Trophoblast cell (in vitro differentiated cells and primary cell): Measurements from ENCODE around the gene ALG3.

ENCODE experiments used
- DNase-seq, 2 donors: peaks; one replicate each; pipeline ENCODE4 v3.0.0-alpha.2; 2016
- H2AFZ ChIP-seq: 2 replicates; pipeline ENCODE4 v1.6.1; 2013; ENCODE audit warnings: low read length, moderate library complexity, mild to moderate bottlenecking; ENCODE audit not compliant: insufficient read depth, poor library complexity
- H2AK5ac ChIP-seq: 2 replicates; pipeline ENCODE4 v1.6.1; 2013; ENCODE audit warnings: mild to moderate bottlenecking, low read length
- H2BK120ac ChIP-seq: 2 replicates; pipeline ENCODE4 v1.6.1; 2013; ENCODE audit warnings: low read length, mild to moderate bottlenecking, moderate library complexity; ENCODE audit not compliant: insufficient read depth, poor library complexity
- H2BK12ac ChIP-seq: 2 replicates; pipeline ENCODE4 v1.6.1; 2013; ENCODE audit warnings: mild to moderate bottlenecking, low read length, moderate library complexity
- H2BK5ac ChIP-seq: 2 replicates; pipeline ENCODE4 v1.6.1; 2013; ENCODE audit warnings: low read length, low read depth, moderate library complexity, mild to moderate bottlenecking; ENCODE audit not compliant: poor library complexity
- H3K14ac ChIP-seq: 2 replicates; pipeline ENCODE4 v1.6.1; 2013; ENCODE audit warnings: mild to moderate bottlenecking, low read length
- H3K18ac ChIP-seq: 2 replicates; pipeline ENCODE4 v1.6.1; 2013; ENCODE audit warnings: mild to moderate bottlenecking, low read length
- H3K23ac ChIP-seq: 2 replicates; pipeline ENCODE4 v1.6.1; 2013; ENCODE audit warnings: low read length
- H3K27ac ChIP-seq: 2 replicates; pipeline ENCODE4 v1.5.1; 2013; ENCODE audit warnings: low read depth, mild to moderate bottlenecking, inconsistent platforms, low read length, moderate library complexity
- H3K27me3 ChIP-seq: 2 replicates; pipeline ENCODE4 v1.6.1; 2013; ENCODE audit warnings: inconsistent platforms, mild to moderate bottlenecking, low read length, moderate library complexity; ENCODE audit not compliant: insufficient read depth
- H3K36me3 ChIP-seq, 2 experiments: 1 replicate in 1 of 2; 2 replicates in 1 of 2; pipeline ENCODE4 v1.6.1; 2013; ENCODE audit warnings: low read length in 2 of 2, mild to moderate bottlenecking in 2 of 2, moderate library complexity in 1 of 2; ENCODE audit not compliant: insufficient read depth in 2 of 2, control insufficient read depth in 1 of 2
- H3K4ac ChIP-seq: 2 replicates; pipeline ENCODE4 v1.6.1; 2013; ENCODE audit warnings: low read depth, mild to moderate bottlenecking, low read length, moderate library complexity
- H3K4me1 ChIP-seq, 2 experiments: 1 replicate in 1 of 2; 2 replicates in 1 of 2; pipeline ENCODE4 v1.6.1; 2013; ENCODE audit warnings: low read length in 2 of 2, mild to moderate bottlenecking in 2 of 2, moderate library complexity in 1 of 2; ENCODE audit not compliant: insufficient read depth in 2 of 2, control insufficient read depth in 1 of 2
- H3K4me2 ChIP-seq: 2 replicates; pipeline ENCODE4 v1.6.1; 2013; ENCODE audit warnings: inconsistent platforms, mild to moderate bottlenecking, low read length, moderate library complexity
- H3K4me3 ChIP-seq: 2 replicates; pipeline ENCODE4 v1.5.1; 2013; ENCODE audit warnings: mild to moderate bottlenecking, low read depth, low read length, inconsistent platforms
- H3K79me1 ChIP-seq: one replicate; pipeline ENCODE4 v1.6.1; 2013; ENCODE audit warnings: low read length
- H3K79me2 ChIP-seq: 2 replicates; pipeline ENCODE4 v1.6.1; 2013; ENCODE audit warnings: low read length, mild to moderate bottlenecking; ENCODE audit not compliant: control insufficient read depth, insufficient read depth, poor library complexity
- H3K9ac ChIP-seq: 2 replicates; pipeline ENCODE4 v1.6.1; 2013; ENCODE audit warnings: mild to moderate bottlenecking, low read length
- H3K9me3 ChIP-seq: 2 replicates; pipeline ENCODE4 v1.6.1; 2013; ENCODE audit warnings: low read depth, mild to moderate bottlenecking, control low read depth, inconsistent platforms, low read length; ENCODE audit not compliant: insufficient read depth
- H4K12ac ChIP-seq: 2 replicates; pipeline ENCODE4 v1.6.1; 2013; ENCODE audit warnings: low read depth, mild to moderate bottlenecking, low read length, moderate library complexity
- H4K8ac ChIP-seq: 2 replicates; pipeline ENCODE4 v1.6.1; 2013; ENCODE audit warnings: low read depth, mild to moderate bottlenecking, low read length, moderate library complexity
- H4K91ac ChIP-seq: one replicate; pipeline ENCODE4 v1.6.1; 2013; ENCODE audit warnings: low read depth, mild to moderate bottlenecking, low read length, moderate library complexity
- WGBS: extraction: QIAGEN DNeasy Blood & Tissue Kit; methylation state at CpG from one replicate; pipeline ENCODE4 v1.1.7; 2013; ENCODE audit warnings: missing lambda C conversion rate; ENCODE audit not compliant: insufficient read length, insufficient coverage; ENCODE audit errors: extremely low coverage; 5-methylcytosine and 5-hydroxymethylcytosine counted together

Gene ALG3

DNA sequence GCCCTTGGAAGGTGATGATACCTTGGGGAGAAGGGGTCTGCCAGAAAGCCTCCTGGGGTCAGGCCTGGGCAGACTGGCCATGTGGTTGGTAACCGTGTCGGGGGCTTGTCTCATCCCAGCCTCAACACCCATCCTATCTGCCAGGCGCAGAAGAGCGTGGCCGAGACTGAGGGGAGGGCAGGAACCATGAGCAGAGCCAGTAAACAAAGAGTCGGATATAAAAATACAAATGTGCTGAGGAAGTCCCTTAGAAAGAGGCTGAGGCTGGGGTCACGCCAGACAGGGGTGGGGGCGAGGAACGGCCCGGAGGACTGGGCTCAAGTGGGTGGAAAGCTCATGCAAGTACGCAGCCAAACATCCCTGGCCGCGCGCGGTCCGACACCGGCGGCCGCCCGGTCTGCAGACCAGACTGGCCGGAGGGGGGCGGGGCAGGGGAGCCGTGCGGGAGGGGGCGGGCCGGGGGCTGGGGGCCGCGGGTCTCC lies 10.7 kb upstream of the ALG3 start:
- H2BK12ac ChIP-seq: no peak overlapping the region
- no peak overlapping the region for H3K4ac ChIP-seq
- WGBS: no CpG with 5 or more reads among the region's 28 CpGs
- H3K9me3 ChIP-seq: peaks cover 8% of the 10 kb centered on the region
- no peak overlapping the region for H4K91ac ChIP-seq
- H3K4me3 ChIP-seq: peak overlapping the region; percentile 51
- H3K9ac ChIP-seq: no peak overlapping the region
- H4K8ac ChIP-seq: no peak overlapping the region
- no peak for DNase-seq
- H3K27ac ChIP-seq: no peak overlapping the region
- peaks cover 37% of the 10 kb centered on the region for H3K27me3 ChIP-seq
- H2AFZ ChIP-seq: no peak overlapping the region
- H2BK120ac ChIP-seq: no peak overlapping the region
- H3K4me2 ChIP-seq: no peak overlapping the region
- H3K23ac ChIP-seq: no peak overlapping the region
- H3K36me3 ChIP-seq: no peaks in the 10 kb centered on the region
- H3K4me1 ChIP-seq: peaks cover 15% of the 10 kb centered on the region in 2 experiments
- H3K18ac ChIP-seq: no peak overlapping the region
- H2AK5ac ChIP-seq: no peak overlapping the region
- H3K14ac ChIP-seq: no peak overlapping the region
- no peak overlapping the region for H2BK5ac ChIP-seq
- H3K79me2 ChIP-seq: no peaks in the 10 kb centered on the region
- no peaks in the 10 kb centered on the region for H3K79me1 ChIP-seq
- no peak overlapping the region for H4K12ac ChIP-seq

DNA sequence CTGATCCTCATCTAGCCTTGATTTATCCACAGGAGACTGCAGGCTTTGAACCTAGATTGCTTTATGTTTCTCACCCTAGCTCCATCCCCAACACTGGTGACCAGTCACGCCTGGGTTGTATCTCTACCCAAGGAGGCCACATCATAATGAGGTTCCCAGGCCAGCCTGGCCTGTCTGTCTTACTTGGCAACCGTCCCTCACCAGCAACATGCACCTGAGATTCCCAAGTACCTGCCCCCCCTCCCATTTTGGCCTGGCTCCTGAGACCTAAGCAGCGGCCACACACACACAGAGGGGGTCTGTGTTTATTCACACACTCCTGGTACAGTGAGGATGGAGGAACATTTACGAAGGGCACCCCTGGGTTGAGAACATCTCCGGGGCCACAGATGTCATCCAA lies 10.2 kb upstream of the ALG3 start:
- no peaks in the 10 kb centered on the region for H3K79me2 ChIP-seq
- no peak overlapping the region for H3K23ac ChIP-seq
- H3K9ac ChIP-seq: no peak overlapping the region
- no peak overlapping the region for H3K4ac ChIP-seq
- H3K9me3 ChIP-seq: peaks cover 8% of the 10 kb centered on the region
- H4K12ac ChIP-seq: no peak overlapping the region
- no peak for DNase-seq
- no peak overlapping the region for H3K14ac ChIP-seq
- peaks cover 37% of the 10 kb centered on the region for H3K27me3 ChIP-seq
- H2AFZ ChIP-seq: no peak overlapping the region
- H2AK5ac ChIP-seq: no peak overlapping the region
- no peak overlapping the region for H4K8ac ChIP-seq
- no peaks in the 10 kb centered on the region for H3K79me1 ChIP-seq
- H3K36me3 ChIP-seq: no peaks in the 10 kb centered on the region
- no peak overlapping the region for H3K27ac ChIP-seq
- H3K4me1 ChIP-seq: peaks cover 15% of the 10 kb centered on the region in 2 experiments
- H2BK12ac ChIP-seq: no peak overlapping the region
- H3K4me2 ChIP-seq: no peak overlapping the region
- H2BK120ac ChIP-seq: no peak overlapping the region
- no peak overlapping the region for H2BK5ac ChIP-seq
- H3K18ac ChIP-seq: no peak overlapping the region
- no CpG with 5 or more reads among the region's 5 CpGs for WGBS
- H3K4me3 ChIP-seq: no peak overlapping the region
- H4K91ac ChIP-seq: no peak overlapping the region

DNA sequence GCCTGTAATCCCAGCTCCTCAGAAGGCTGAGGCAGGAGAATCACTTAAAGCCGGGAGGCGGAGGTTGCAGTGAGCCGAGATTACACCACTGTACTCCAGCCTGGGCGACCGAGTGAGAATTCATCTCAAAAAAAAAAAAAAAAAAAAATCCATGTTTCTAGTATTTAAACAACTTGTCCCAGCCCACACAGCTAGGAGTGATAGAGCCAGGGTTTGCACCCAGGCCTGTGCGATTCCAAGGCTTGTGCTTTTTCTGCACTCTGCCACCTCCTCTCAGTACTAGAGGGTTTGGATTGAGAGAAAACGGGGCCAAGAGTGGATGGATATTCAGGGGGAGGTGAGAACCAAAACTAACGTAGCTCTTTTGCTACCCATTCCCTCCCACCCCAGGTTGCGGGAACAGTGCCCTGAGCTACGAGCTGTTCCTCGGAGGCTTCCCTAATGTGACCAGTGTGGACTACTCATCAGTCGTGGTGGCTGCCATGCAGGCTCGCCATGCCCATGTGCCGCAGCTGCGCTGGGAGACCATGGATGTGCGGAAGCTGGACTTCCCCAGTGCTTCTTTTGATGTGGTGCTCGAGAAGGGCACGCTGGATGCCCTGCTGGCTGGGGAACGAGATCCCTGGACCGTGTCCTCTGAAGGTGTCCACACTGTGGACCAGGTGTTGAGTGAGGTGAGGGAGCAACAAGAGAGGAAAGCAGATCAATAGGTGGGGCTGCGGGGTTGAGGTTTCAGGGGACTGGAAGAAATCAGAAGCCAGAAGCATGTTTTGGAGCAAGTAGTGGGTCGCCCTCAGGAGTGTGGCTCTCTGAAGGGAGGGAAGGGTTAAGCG lies 8.5 kb upstream of the ALG3 start:
- H3K79me2 ChIP-seq: no peaks in the 10 kb centered on the region
- peaks cover 5% of the 10 kb centered on the region for H3K9me3 ChIP-seq
- peaks cover 13 to 14% of the 10 kb centered on the region in 2 experiments for H3K4me1 ChIP-seq
- no CpG with 5 or more reads among the region's 23 CpGs for WGBS
- H3K4ac ChIP-seq: no peak overlapping the region
- DNase-seq: no peak
- H3K36me3 ChIP-seq: no peaks in the 10 kb centered on the region
- H3K4me2 ChIP-seq: no peak overlapping the region
- H3K27me3 ChIP-seq: peaks cover 26% of the 10 kb centered on the region
- no peak overlapping the region for H2AFZ ChIP-seq
- H3K18ac ChIP-seq: no peak overlapping the region
- H2BK120ac ChIP-seq: no peak overlapping the region
- H4K91ac ChIP-seq: no peak overlapping the region
- no peak overlapping the region for H3K14ac ChIP-seq
- H3K27ac ChIP-seq: no peak overlapping the region
- H2BK12ac ChIP-seq: no peak overlapping the region
- no peak overlapping the region for H4K8ac ChIP-seq
- H3K4me3 ChIP-seq: no peak overlapping the region
- no peak overlapping the region for H3K23ac ChIP-seq
- no peak overlapping the region for H2BK5ac ChIP-seq
- no peak overlapping the region for H2AK5ac ChIP-seq
- H3K79me1 ChIP-seq: no peaks in the 10 kb centered on the region
- H3K9ac ChIP-seq: no peak overlapping the region
- no peak overlapping the region for H4K12ac ChIP-seq

DNA sequence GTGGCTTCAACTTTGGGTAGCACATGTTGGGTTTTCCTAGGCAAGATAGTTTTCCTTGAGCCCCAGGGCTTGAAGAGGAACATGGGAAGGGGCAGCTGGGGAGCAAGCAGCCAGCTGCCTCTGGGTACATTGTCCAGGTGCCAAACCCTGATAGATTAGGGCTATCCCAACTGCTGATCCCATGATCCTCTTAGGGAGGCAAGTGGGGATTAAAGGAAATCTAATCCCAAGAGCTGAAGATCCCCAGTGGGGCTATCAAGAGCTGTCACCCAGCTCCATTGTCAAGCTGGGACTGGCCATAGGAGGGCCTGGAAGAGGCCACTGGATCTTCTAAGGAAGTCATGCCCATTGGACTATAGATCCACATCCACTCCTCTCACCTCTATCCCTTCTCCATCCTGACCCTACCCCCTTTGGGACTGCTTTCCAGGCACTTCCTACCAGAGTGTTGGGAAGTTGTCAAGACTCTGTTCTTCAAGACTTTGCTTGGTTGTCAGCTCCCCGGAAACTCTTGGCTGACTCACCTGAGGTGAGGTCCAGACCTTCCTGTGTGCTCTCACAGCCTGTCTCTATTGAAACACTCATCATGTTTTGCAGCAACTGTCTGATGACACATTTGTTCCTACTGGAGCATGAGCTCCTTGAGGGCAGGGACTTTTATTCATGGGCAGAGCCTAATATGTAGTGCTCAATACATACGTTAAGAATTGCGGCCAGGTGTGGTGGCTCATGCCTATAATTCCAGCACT lies 6.7 kb upstream of the ALG3 start:
- no peaks in the 10 kb centered on the region for H3K79me1 ChIP-seq
- peaks cover 12% of the 10 kb centered on the region for H3K27me3 ChIP-seq
- H2BK120ac ChIP-seq: no peak overlapping the region
- no peak overlapping the region for H3K4me3 ChIP-seq
- no peak overlapping the region for H4K8ac ChIP-seq
- no peak overlapping the region for H4K91ac ChIP-seq
- H2BK12ac ChIP-seq: no peak overlapping the region
- DNase-seq: no peak
- no peaks in the 10 kb centered on the region for H3K36me3 ChIP-seq
- WGBS: no CpG with 5 or more reads among the region's 3 CpGs
- H2AFZ ChIP-seq: no peak overlapping the region
- H3K18ac ChIP-seq: no peak overlapping the region
- H3K4me1 ChIP-seq: peaks cover 4% of the 10 kb centered on the region in 2 experiments
- no peak overlapping the region for H3K27ac ChIP-seq
- H3K9ac ChIP-seq: no peak overlapping the region
- no peak overlapping the region for H3K4me2 ChIP-seq
- H3K4ac ChIP-seq: no peak overlapping the region
- no peak overlapping the region for H3K14ac ChIP-seq
- H2AK5ac ChIP-seq: no peak overlapping the region
- H4K12ac ChIP-seq: no peak overlapping the region
- H3K23ac ChIP-seq: no peak overlapping the region
- H3K79me2 ChIP-seq: no peaks in the 10 kb centered on the region
- H2BK5ac ChIP-seq: no peak overlapping the region
- no peaks in the 10 kb centered on the region for H3K9me3 ChIP-seq
